AG09309 (cell line): Measurements from ENCODE around the gene YPEL1.

ENCODE experiments used
- DNase-seq: peaks from one replicate; pipeline ENCODE4 v3.0.0-alpha.2; 2010; ENCODE audit warnings: low read depth
- H3K4me3 ChIP-seq: 2 replicates; pipeline ENCODE4 v1.5.1; 2011; ENCODE audit warnings: mild to moderate bottlenecking, low read depth, low read length, moderate library complexity; ENCODE audit not compliant: control insufficient read depth
- TF ChIP-seq, protein P1 (sequence below): IDR thresholded peaks from 2 replicates; pipeline ENCODE4 v1.5.1; 2011; ENCODE audit warnings: mild to moderate bottlenecking, low read depth, low read length, inconsistent platforms; ENCODE audit not compliant: insufficient read depth, control insufficient read depth; ENCODE audit errors: missing control alignments

Gene YPEL1

DNA sequence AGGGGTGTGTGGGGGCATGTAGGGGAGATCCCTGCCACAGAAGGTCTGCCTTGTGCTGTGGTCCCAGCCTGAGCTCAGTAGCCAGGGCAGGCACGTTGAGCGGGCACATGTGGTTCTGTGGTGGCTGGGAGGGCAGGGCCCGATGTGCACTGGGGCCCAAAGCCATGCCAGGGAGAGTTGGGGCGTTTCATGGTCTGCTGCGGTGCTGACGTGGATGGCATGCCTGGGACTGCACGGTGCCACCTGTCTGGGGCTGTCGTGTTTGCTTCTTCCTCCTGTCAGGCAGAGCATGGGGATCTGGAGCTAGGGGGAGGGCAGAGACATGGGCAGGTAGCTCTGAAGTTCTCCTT lies 50.5 kb downstream of the YPEL1 start:
- TF ChIP-seq, protein P1, sequence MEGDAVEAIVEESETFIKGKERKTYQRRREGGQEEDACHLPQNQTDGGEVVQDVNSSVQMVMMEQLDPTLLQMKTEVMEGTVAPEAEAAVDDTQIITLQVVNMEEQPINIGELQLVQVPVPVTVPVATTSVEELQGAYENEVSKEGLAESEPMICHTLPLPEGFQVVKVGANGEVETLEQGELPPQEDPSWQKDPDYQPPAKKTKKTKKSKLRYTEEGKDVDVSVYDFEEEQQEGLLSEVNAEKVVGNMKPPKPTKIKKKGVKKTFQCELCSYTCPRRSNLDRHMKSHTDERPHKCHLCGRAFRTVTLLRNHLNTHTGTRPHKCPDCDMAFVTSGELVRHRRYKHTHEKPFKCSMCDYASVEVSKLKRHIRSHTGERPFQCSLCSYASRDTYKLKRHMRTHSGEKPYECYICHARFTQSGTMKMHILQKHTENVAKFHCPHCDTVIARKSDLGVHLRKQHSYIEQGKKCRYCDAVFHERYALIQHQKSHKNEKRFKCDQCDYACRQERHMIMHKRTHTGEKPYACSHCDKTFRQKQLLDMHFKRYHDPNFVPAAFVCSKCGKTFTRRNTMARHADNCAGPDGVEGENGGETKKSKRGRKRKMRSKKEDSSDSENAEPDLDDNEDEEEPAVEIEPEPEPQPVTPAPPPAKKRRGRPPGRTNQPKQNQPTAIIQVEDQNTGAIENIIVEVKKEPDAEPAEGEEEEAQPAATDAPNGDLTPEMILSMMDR: no peak
- DNase-seq: no peak
- no peak overlapping the region for H3K4me3 ChIP-seq

DNA sequence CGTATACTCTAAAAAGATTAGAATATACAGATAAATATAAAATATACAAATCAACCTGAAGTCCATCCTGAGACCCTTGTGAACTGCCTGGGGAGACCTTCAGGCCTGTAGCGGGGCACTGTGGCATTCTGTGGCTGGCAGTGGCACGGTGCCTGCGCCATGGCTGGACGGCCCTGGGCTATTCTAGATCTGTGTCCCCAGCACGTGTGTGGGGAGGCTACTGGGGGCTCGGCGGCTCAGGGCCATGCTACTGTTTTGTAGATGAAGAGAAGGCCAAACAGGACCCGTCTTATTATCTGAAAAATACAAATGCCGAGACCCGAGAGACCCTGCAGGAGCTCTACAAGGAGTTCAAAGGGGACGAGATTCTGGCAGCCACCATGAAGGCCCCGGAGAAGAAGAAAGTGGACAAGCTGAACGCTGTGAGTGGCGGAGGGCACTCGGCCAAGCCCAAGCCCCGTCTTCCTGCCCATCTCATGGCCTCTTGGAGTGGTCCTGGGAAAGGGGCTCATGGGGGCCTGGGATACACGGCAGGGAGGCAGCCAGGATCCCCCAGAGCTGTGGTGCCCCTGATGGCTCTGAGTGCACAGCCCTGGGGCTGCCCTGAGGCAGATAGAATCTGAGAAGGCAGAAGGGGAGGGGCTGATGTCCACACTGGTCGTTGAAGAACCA lies 51.0 kb downstream of the YPEL1 start:
- H3K4me3 ChIP-seq: no peak overlapping the region
- no peak for DNase-seq
- TF ChIP-seq, protein P1: no peak

DNA sequence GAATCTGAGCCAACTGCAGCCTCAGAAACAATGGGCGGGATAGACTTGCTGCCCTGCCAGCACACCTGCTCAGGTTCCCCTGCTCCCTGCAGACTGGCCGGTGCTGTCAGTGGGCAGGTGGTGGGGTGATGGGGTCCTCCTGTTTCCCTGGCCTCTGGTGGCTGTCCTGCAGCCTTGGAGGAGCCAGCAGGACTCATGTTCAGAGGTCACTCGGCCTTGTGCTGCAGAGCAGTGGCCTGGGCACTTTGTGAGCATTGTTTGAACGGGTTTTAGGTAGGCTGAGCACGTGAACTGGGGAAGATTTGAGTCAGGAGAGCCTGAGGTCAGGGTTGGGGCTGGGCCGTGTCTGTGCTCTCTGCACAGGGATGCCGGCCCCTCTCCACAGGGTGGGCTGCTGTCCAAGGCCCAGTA lies 52.2 kb downstream of the YPEL1 start:
- TF ChIP-seq, protein P1: no peak
- no peak overlapping the region for H3K4me3 ChIP-seq
- no peak for DNase-seq

DNA sequence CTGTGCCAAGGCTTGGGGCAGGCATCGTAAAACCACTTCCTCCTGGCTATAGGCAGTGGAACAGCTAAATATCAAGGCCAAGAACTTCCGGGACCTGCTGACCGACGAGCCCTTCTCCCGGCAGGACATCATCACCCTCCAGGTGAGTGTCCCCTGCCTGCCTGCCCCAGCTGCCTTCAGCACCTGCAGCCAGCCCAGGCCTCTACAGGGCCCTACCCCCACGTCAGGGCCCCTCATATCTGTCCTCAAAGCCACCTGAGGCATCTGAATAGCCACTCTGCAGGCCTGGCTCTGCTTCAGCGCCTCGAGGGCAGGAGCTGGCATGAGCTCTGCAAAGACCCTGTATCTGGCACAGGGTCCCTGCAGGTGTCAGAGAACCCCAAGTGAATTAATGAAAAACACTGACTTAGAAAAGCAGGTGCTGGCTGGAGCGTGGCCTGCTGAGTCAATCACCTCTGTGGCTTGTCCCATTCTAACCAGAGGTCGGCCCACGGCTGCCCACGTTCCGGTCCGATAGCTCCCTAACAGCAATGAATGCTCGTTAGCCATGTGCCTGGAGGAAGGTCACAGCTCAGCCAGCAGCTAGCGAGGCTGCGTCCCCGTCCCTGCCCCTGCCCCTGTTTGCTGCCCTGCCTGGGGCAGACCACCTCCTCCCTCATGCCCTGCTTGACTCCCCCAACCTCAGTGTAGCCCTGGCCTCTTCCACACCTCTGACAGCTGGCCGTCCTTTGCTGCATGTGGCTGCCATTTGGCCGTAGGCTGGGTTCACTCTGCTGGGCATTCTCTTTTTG lies 53.0 kb downstream of the YPEL1 start:
- no peak for DNase-seq
- TF ChIP-seq, protein P1: no peak
- H3K4me3 ChIP-seq: no peak overlapping the region

DNA sequence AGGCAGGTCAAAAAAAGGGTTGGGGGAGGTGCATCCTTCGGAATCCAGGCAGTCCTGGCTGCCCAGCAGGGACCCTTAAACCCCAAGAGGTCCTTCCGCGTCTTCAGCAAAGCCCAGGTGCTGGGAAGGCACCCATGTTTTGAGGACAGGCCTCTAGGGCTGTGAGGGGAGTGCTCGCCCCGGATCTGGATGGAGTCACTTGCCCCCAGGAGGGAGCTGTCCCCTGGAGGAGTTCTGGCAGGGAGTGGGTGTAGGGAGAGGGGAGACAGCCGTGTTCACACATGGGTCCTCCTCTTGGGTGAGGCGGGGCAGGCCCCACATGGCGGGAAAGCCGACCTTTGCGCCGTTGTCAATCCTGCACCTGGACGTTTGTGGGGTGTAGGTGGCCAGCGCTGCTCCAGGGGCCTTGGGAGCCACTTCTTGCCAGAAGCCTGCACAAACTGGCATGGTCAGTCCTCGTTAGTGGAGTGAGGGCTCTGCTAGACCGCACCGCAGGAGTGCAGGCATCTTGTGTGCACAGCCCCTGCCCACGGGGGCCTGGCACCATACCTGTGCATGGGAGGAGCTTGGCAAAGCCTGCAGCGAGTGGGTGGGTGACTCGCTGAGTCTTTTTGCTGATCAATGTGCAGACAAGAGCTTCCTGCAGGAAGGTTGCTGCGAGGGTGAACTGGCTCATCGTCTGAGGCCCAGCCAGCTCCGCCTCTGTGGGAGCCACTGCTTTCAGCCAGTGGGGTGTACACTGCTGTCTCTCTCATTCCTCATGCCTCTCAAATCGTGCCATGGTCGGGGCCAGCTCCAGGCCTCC lies 53.8 kb downstream of the YPEL1 start:
- no peak overlapping the region for H3K4me3 ChIP-seq
- TF ChIP-seq, protein P1: no peak
- DNase-seq: no peak

DNA sequence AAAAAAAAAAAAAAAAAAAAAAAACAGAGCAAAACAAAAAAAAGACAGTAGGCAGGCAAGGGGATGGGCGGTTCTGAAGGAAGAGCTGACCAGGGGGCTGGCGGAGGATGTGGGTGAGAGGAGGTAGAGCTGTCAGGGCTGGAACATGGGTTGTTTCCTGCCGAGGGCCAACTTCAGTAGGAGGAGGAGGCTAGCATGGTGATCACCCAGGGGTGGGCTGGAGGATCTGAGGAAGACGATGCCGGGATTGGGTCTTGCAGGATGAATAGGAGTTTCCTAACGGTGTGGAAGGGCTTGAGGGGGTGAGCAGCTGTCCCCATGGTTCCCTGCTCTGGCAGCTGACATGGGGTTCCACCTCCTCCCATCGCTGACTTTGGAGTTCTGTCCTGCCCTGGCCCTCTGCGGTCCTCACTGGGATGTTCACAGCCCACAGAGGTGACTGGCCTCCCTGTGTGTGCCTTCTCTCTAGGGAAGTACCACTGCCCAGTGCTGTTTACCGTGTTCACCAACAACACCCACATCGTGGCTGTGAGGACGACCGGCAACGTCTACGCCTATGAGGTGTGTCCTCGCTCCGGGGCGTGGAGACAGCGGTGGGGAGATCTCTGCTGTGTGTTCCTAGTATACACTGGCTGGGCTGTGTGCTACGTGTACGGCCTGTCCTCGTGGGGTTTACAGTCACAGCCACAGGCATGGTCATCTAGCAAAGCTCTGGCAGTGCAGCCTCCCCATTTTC lies 54.6 kb downstream of the YPEL1 start:
- DNase-seq: no peak
- TF ChIP-seq, protein P1: no peak
- H3K4me3 ChIP-seq: no peak overlapping the region
